ENCODE results near the gene NPIPB6. TPM values are rescaled to one million over a fixed set of nuclear protein-coding genes. Genes with fewer than 3 reads are reported as not detected.
"Not testable (repeated sequence)": the region's sequence is repeated elsewhere in the genome, so short reads cannot be mapped to it uniquely, and the experiment has no call there.

Gene NPIPB6
- total RNA-seq (2014; rRNA removed; shearing (Covaris generic)): 0.32 TPM in 1 of 2 replicates, not detected in the other
- polyA plus RNA-seq (2016; fragmentation: Nextera tagmentation; extraction: Ambion mirVana): 0.25 and 0.48 TPM in 2 replicates

DNA sequence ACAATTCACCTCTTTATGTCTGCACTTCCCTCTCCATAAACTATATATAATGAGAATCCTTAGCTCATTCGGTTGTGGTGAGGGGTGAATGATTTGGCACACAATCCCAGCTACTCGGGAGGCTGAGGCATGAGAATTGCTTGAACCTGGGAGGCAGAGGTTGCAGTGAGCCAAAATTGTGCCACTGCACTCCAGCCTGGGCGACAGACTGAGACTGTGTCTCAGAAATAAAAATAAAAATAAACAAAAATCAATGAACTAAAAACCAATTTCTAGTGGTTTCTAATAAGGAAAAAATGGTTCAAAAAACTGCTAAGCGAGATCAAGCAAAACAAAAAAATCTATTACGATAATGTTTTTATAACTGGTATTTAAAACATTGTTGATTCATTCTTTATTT is at the start of gene NPIPB6:
NPIPB6 (minus strand) TSS at position 101 of the 400 bp plus-strand sequence. CDS start 686 bp downstream, outside the sequence.
- H4K20me1 ChIP-seq (ENCODE audit: insufficient read depth); H3K4me1 ChIP-seq (ENCODE audit: insufficient read depth); H3K79me2 ChIP-seq (ENCODE audit: insufficient read depth); DNase-seq; H3K4me2 ChIP-seq (ENCODE audit: unreplicated experiment); H3K9ac ChIP-seq; H2AFZ ChIP-seq; H3K4me3 ChIP-seq; in situ Hi-C loops (cut with MboI); H3F3A ChIP-seq (ENCODE audit: insufficient read depth); H3K36me3 ChIP-seq (ENCODE audit: low read depth); H3K9me2 ChIP-seq (ENCODE audit: insufficient read depth); H3K27me3 ChIP-seq (replicated peaks; ENCODE audit: insufficient read depth); H3K27ac ChIP-seq; H3K9me3 ChIP-seq (ENCODE audit: low read depth): not testable (repeated sequence)
- WGBS, 2 experiments (ENCODE audit: low coverage in 1 of 2, low lambda C conversion rate in 2 of 2, missing lambda C conversion rate in 2 of 2): no CpG with 5 or more reads among the region's 5 CpGs

DNA sequence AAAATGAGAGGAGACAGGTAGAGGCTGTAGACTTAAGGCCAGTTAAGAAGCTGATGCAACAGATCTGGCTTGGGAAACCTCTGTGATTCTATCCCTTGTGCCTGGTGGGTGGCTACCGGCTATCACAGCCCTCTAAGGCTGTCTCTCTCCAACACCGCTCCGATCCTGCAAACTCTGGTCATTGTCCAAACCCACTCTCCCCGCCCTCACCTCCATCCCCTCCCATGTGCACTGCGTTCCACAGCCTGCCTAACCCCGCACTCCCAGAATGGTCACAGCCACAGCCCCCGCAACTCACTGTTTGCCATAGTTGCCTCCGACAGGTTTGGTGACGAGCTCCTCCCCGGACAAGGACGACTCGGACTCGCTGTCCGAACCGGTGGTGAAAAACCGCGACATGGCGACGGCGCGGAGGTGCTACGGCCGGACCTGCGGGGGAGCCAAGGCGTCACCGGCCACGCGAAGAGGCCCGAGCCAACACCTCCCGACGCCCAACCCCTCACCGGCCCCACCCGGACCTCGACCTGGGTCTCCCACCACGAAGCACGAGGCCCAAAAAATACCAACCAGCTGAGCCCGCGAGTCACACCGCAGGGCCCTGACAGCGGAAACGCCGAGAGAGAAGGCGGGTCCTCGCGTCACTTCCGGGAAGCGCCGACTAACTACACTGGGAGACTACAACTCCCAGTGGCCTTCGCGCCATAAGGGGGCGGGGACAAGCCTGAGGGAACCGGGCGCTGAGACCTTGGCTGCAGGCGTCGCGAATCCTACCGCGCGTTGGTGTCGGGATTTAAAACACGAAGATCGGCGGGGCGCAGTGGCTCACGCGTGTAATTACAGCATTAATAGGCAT is 40.1 kb upstream of the NPIPB6 start, which contains the start of gene EIF3CL:
EIF3CL (minus strand) TSS at position 622 of the 853 bp plus-strand sequence; CDS start at position 399, 223 bp downstream.
- in situ Hi-C loops (cut with MboI); H3F3A ChIP-seq (ENCODE audit: insufficient read depth); H3K27me3 ChIP-seq (replicated peaks; ENCODE audit: insufficient read depth); H2AFZ ChIP-seq; DNase-seq; H3K4me1 ChIP-seq (ENCODE audit: insufficient read depth); H3K36me3 ChIP-seq (ENCODE audit: low read depth); H3K4me2 ChIP-seq (ENCODE audit: unreplicated experiment); H3K27ac ChIP-seq; H3K9me2 ChIP-seq (ENCODE audit: insufficient read depth); H4K20me1 ChIP-seq (ENCODE audit: insufficient read depth); H3K79me2 ChIP-seq (ENCODE audit: insufficient read depth); H3K9me3 ChIP-seq (ENCODE audit: low read depth): not testable (repeated sequence)
- Histone ChIP-seq H3K9ac (peak within 1 kb of the TSS; percentile 63), H3K4me3 (peak within 1 kb of the TSS; percentile 62)
- no CpG with 5 or more reads among the region's 66 CpGs for WGBS, 2 experiments (ENCODE audit: low coverage in 1 of 2, low lambda C conversion rate in 2 of 2, missing lambda C conversion rate in 2 of 2)

DNA sequence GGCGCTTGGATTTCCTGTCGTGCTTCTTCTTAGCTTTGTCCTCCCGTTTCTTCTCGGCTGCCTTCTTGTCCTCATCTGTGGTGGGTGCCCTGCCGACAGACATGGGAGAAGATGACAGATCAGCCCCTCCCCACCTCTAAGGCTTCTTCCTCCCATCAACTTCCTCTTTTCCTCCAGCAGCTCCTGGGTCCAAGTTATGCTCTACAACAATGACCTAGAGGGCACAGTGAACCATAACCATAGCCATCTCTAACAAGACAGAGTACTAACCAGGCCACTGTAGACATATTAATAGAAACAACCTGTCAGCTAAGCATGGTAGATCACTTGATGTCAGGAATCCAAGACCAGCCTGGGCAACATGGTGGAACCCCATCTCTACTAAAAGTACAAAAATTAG is 28.7 kb upstream of the NPIPB6 start:
- in situ Hi-C loops (cut with MboI); H3K4me1 ChIP-seq (ENCODE audit: insufficient read depth); H3K9ac ChIP-seq; H3F3A ChIP-seq (ENCODE audit: insufficient read depth); H2AFZ ChIP-seq; H3K4me2 ChIP-seq (ENCODE audit: unreplicated experiment); H4K20me1 ChIP-seq (ENCODE audit: insufficient read depth); H3K27ac ChIP-seq; H3K4me3 ChIP-seq; H3K79me2 ChIP-seq (ENCODE audit: insufficient read depth); H3K9me3 ChIP-seq (ENCODE audit: low read depth); H3K36me3 ChIP-seq (ENCODE audit: low read depth); H3K9me2 ChIP-seq (ENCODE audit: insufficient read depth); H3K27me3 ChIP-seq (replicated peaks; ENCODE audit: insufficient read depth); DNase-seq: not testable (repeated sequence)
- no CpG with 5 or more reads among the region's 5 CpGs for WGBS, 2 experiments (ENCODE audit: low coverage in 1 of 2, low lambda C conversion rate in 2 of 2, missing lambda C conversion rate in 2 of 2)

DNA sequence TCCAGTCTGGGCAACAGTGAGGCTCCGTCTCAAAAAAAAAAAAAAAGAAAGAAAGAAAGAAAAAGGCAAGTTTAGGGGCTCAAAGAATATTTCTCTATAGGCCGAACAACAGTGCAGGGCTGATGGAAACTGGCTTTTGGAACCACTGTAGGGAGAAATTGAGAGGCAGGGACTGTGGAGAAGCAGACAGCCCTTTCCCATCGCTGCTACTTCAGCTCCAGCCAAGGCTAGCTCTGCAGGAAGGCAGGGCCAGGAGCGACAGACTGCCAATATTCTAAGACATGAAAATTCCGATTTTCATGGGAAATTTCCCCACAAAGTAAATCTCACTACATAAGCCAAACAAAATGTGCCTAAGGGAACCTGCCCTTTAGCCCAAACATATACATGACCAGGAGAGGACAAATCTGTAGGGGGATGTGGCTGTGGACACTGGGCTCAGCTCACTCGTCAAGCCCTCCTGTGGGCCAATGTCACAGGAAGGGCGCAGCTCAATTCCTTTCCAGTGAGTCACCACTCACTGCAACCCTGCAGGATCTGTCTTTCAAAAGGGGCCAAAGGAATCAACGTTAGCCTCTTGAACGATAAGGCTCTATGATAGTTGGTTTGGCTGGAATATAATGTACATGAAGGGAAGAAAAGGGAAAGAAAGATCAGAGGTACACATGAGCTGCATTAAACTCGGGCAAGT is 19.0 kb upstream of the NPIPB6 start:
- H3K9me3 ChIP-seq (ENCODE audit: low read depth); H2AFZ ChIP-seq; H3K4me3 ChIP-seq; H3F3A ChIP-seq (ENCODE audit: insufficient read depth); H3K79me2 ChIP-seq (ENCODE audit: insufficient read depth); H3K9me2 ChIP-seq (ENCODE audit: insufficient read depth); H3K27me3 ChIP-seq (replicated peaks; ENCODE audit: insufficient read depth); H3K27ac ChIP-seq; H3K36me3 ChIP-seq (ENCODE audit: low read depth); DNase-seq; H3K4me2 ChIP-seq (ENCODE audit: unreplicated experiment); H3K4me1 ChIP-seq (ENCODE audit: insufficient read depth); in situ Hi-C loops (cut with MboI); H3K9ac ChIP-seq; H4K20me1 ChIP-seq (ENCODE audit: insufficient read depth): not testable (repeated sequence)
- WGBS, 2 experiments (ENCODE audit: low coverage in 1 of 2, low lambda C conversion rate in 2 of 2, missing lambda C conversion rate in 2 of 2): no CpG with 5 or more reads among the region's 10 CpGs

DNA sequence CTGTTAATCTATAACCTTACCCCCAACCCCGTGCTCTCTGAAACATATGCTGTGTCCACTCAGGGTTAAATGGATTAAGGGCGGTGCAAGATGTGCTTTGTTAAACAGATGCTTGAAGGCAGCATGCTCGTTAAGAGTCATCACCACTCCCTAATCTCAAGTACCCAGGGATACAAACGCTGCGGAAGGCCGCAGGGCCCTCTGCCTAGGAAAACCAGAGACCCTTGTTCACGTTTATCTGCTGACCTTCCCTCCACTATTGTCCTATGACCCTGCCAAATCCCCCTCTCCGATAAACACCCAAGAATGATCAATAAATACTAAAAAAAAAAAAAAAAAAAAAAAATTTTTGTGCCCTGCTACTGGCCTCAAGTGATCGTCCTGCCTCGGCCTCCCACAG is 14.5 kb upstream of the NPIPB6 start:
- H3K27me3 ChIP-seq (replicated peaks; ENCODE audit: insufficient read depth); H3K79me2 ChIP-seq (ENCODE audit: insufficient read depth); H3K9me3 ChIP-seq (ENCODE audit: low read depth); H3K36me3 ChIP-seq (ENCODE audit: low read depth); H3K9ac ChIP-seq; H3K4me3 ChIP-seq; in situ Hi-C loops (cut with MboI); DNase-seq; H3F3A ChIP-seq (ENCODE audit: insufficient read depth); H3K4me1 ChIP-seq (ENCODE audit: insufficient read depth); H3K4me2 ChIP-seq (ENCODE audit: unreplicated experiment); H3K27ac ChIP-seq; H3K9me2 ChIP-seq (ENCODE audit: insufficient read depth); H2AFZ ChIP-seq; H4K20me1 ChIP-seq (ENCODE audit: insufficient read depth): not testable (repeated sequence)
- WGBS, 2 experiments (ENCODE audit: low coverage in 1 of 2, low lambda C conversion rate in 2 of 2, missing lambda C conversion rate in 2 of 2): 81 to 91% methylated on average over 6 to 7 of the region's 10 CpGs

DNA sequence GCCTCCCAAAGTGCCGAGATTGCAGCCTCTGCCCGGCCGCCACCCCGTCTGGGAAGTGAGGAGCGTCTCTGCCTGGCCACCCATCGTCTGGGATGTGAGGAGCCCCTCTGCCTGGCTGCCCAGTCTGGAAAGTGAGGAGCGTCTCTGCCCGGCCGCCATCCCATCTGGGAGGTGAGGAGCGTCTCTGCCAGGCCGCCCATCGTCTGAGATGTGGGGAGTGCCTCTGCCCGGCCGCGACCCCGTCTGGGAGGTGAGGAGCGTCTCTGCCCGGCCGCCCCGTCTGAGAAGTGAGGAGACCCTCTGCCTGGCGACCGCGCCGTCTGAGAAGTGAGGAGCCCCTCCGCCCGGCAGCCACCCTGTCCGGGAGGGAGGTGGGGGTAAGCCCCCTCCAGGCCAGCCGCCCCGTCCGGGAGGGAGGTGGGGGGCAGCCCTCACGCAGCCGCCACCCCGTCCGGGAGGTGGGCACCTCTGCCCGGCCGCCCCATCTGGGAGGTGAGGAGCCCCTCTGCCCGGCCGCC is 13.9 kb upstream of the NPIPB6 start:
- H3K4me2 ChIP-seq (ENCODE audit: unreplicated experiment); H2AFZ ChIP-seq; H3K27ac ChIP-seq; H4K20me1 ChIP-seq (ENCODE audit: insufficient read depth); H3F3A ChIP-seq (ENCODE audit: insufficient read depth); DNase-seq; H3K9me2 ChIP-seq (ENCODE audit: insufficient read depth); in situ Hi-C loops (cut with MboI); H3K27me3 ChIP-seq (replicated peaks; ENCODE audit: insufficient read depth); H3K9ac ChIP-seq; H3K79me2 ChIP-seq (ENCODE audit: insufficient read depth); H3K9me3 ChIP-seq (ENCODE audit: low read depth); H3K4me1 ChIP-seq (ENCODE audit: insufficient read depth); H3K4me3 ChIP-seq; H3K36me3 ChIP-seq (ENCODE audit: low read depth): not testable (repeated sequence)
- WGBS, 2 experiments (ENCODE audit: low coverage in 1 of 2, low lambda C conversion rate in 2 of 2, missing lambda C conversion rate in 2 of 2): 95% methylated on average over 28 of the region's 38 CpGs; no CpG with 5 or more reads in 1 of the 2 experiments

DNA sequence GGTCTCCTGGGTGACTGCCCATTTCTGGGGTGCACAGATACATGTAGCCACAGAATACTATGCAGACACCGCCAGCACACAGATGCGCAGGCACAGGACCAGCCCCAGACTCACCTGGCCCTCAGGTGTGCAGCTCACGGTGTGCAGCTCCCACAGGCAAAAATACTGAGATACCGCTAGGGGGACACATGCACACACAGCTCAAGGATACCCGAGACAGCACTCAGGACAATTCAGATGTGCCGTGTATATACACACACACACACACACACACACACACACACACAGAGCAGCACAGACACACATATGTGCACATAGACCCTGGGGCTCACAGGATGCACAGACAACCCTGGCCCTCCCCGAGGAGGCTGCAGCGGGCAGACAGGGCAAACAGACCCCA is 11.8 kb upstream of the NPIPB6 start:
- H3K4me1 ChIP-seq (ENCODE audit: insufficient read depth); DNase-seq; H4K20me1 ChIP-seq (ENCODE audit: insufficient read depth); H3K9me3 ChIP-seq (ENCODE audit: low read depth); H3K4me2 ChIP-seq (ENCODE audit: unreplicated experiment); H3K36me3 ChIP-seq (ENCODE audit: low read depth); H3F3A ChIP-seq (ENCODE audit: insufficient read depth); in situ Hi-C loops (cut with MboI); H3K79me2 ChIP-seq (ENCODE audit: insufficient read depth); H3K27ac ChIP-seq; H3K27me3 ChIP-seq (replicated peaks; ENCODE audit: insufficient read depth); H2AFZ ChIP-seq; H3K9me2 ChIP-seq (ENCODE audit: insufficient read depth); H3K4me3 ChIP-seq; H3K9ac ChIP-seq: not testable (repeated sequence)
- 13 to 26% methylated on average over 4 to 6 of the region's 8 CpGs for WGBS, 2 experiments (ENCODE audit: low coverage in 1 of 2, low lambda C conversion rate in 2 of 2, missing lambda C conversion rate in 2 of 2)

Data from GM23248 (cell line).